ENCODE results near the gene BCKDHB.
A peak's percentile ranks its signal among the peaks of the same experiment; 100 is the strongest.

Gene BCKDHB

DNA sequence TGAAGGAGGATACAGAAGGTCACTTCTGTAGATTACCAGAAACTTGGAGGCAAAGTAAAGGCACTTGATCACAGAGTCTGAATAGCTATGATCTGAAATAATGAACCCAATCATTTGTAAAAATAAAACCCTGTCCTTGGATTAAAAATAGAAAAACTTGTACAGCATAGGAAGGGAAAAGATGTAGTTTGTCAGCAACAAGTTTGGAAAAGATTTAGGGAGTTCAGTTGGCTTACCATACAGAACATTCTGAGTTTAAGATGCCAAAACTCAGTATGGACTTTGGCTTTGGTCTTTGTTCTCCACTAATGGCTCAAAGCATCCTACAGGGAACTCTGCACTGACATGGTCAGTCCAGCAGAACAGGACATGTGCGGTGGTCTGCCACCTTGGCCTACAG is 240.6 kb downstream of the BCKDHB start:
- DNase-seq (ENCODE audit: low read depth) = no peak
- no peak overlapping the region for H3K4me3 ChIP-seq (ENCODE audit: low read depth, low read length)

GRCh38 chr6:80348263-80348662 is 241.8 kb downstream of the BCKDHB start:
- DNase-seq (ENCODE audit: low read depth) = no peak
- H3K4me3 ChIP-seq (ENCODE audit: low read depth, low read length) = no peak overlapping the region

- no peak overlapping the region for H3K4me3 ChIP-seq (ENCODE audit: low read depth, low read length)
- DNase-seq (ENCODE audit: low read depth) = no peak
These were observed 249.5 kb downstream of the BCKDHB start for GRCh38 chr6:80356000-80356399.

DNA sequence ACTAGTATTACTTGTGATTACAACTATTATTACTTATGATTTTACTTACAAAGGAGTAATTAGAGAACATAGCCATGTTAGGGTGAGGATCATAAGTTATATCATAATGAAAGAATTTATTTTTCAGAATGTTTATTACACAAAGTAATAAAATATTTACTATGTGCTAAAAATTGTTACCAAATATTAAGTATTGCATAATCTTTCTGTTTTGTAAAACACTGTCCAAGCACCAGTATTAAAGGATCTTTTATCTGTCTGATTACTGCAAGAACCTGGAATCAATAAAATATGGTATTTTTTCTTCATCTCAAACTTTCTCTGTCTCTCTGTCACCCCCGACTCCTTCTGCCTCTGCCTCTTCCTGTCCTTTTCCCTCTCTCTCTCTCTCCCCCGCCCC is 250.1 kb downstream of the BCKDHB start:
- H3K4me3 ChIP-seq (ENCODE audit: low read depth, low read length) = no peak overlapping the region
- DNase-seq (ENCODE audit: low read depth) = no peak

- DNase-seq (ENCODE audit: low read depth) = no peak
- no peak overlapping the region for H3K4me3 ChIP-seq (ENCODE audit: low read depth, low read length)
These were observed 250.6 kb downstream of the BCKDHB start for GRCh38 chr6:80357081-80357480.

- DNase-seq (ENCODE audit: low read depth) = no peak
- no peak overlapping the region for H3K4me3 ChIP-seq (ENCODE audit: low read depth, low read length)
These were observed 251.2 kb downstream of the BCKDHB start for GRCh38 chr6:80357674-80358073.

DNA sequence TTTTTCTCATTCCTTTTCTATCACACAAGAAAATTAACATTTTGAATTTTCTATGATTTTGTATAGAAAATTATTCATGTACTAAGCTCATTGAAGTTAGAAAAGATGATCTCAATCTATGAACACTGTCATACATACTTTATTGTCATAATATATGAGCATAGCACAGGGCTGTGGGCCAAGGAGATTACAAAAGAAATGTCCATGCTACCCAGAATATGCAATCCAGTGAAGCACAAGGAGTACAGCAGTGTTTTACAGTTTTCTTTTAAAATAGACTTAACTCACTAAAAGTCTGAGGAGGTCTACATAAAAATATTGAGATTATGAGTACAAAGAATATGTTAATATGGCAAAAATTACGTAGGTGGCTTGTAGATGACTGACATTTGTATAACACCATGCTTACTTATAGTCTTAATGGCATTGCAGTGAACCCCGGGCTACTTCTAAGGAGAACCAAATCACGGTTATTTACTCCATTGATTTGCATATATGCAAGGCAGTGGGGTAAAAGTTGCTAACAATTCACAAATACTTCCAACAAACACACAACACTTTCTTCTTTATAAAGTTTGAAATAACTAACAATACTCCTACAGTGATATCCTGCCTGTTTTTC is 257.1 kb downstream of the BCKDHB start:
- no peak overlapping the region for H3K4me3 ChIP-seq (ENCODE audit: low read depth, low read length)
- DNase-seq (ENCODE audit: low read depth) = peak; percentile 20

GRCh38 chr6:80364149-80364548 is 257.7 kb downstream of the BCKDHB start:
- H3K4me3 ChIP-seq (ENCODE audit: low read depth, low read length) = no peak overlapping the region
- no peak for DNase-seq (ENCODE audit: low read depth)

DNA sequence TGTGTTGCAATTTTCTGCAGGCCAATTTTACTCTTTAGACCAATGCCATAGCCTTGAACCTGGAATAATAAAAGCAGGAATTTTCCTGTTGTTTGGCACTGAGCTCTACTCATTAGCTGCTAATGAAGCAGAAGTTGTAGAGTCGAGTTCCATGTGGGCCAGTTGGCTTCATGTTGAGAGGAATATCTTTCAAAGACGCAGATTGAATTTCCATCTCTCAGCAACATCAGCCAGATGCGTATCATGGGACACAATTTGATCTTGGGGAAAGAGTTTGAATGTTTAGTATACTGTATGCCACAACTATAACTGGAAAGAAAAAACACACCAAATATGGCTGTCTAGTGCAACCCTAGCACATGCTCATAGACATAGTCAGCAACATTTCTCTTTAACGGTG is 259.6 kb downstream of the BCKDHB start:
- no peak for DNase-seq (ENCODE audit: low read depth)

DNA sequence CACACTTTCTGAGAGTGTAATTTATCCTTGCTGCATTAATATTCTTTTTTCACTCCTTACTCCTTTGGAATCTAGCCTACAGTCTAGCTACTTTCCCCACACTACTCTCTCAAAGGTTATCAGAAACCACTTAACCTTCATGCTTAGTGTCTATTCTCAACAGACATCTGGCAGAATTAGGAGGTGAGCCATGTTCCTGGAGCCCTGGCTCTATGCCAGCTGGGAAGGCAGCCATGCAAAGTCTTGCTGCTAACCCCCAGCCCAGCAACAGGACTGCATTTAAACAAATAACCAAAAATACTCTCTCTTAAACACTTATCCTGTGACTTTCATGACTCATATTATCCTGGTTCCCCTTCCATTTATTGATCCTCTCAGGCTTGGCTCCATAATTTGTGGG is 260.2 kb downstream of the BCKDHB start:
- peak; percentile 29 for DNase-seq (ENCODE audit: low read depth)
- H3K4me3 ChIP-seq (ENCODE audit: low read depth, low read length) = no peak overlapping the region

More for the DNA sequence above, 259.6 kb downstream of the BCKDHB start:
- H3K4me3 ChIP-seq (ENCODE audit: low read depth, low read length) = no peak overlapping the region

GRCh38 chr6:80376411-80376810 is 269.9 kb downstream of the BCKDHB start:
- no peak overlapping the region for H3K4me3 ChIP-seq (ENCODE audit: low read depth, low read length)
- peak; percentile 48 for DNase-seq (ENCODE audit: low read depth)

DNA sequence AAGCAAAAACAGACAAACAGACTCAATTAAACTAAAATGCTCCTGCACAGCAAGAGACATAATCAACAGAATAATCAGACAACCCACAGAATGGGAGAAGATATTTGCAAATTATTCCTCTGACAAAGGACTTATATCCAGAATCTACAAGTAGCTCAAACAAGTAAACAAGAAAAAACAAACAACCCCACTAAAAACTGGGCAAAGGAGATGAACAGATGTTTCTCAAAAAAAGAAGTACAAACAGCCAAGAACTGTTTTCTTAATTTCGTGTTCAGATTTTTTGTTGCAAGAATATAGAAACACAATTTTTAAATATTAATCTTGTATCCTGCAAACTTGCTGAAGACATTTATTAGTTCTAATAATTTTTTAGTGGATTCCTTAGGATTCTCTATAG is 274.1 kb downstream of the BCKDHB start:
- DNase-seq (ENCODE audit: low read depth) = no peak
- no peak overlapping the region for H3K4me3 ChIP-seq (ENCODE audit: low read depth, low read length)

GRCh38 chr6:80382811-80383210 is 276.3 kb downstream of the BCKDHB start:
- H3K4me3 ChIP-seq (ENCODE audit: low read depth, low read length) = no peak overlapping the region
- peak; percentile 67 for DNase-seq (ENCODE audit: low read depth)

DNA sequence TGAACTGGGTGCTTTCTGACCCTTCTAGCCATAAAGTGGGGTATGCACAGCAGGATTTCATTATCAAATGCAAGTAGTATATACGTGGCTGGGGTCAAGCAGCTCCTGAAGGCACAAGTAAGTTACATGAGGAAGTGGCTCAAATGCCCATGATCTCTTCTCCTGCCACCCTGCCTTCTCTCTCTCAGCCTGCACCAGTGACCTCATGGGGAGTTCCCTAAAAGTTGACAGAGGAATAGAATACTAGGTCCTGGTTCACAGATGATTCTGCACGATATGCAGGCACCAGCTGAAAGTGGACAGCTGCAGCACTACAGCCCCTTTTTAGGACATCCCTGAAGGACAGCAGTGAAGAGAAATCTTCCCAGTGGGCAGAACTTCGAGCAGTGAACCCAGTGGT is 282.0 kb downstream of the BCKDHB start:
- DNase-seq (ENCODE audit: low read depth) = no peak
- H3K4me3 ChIP-seq (ENCODE audit: low read depth, low read length) = no peak overlapping the region

Measured in skeletal muscle cell (primary cell).